PC-9 (cell line): ENCODE measurements around the gene GDPGP1.

ENCODE experiments used
- CTCF ChIP-seq: fragments of 200-600 bp; sonication (generic); conservative IDR thresholded peaks from 2 replicates; pipeline ENCODE4 v1.6.1; 2017; ENCODE audit warnings: mixed run types, antibody characterized with exemption, mild to moderate bottlenecking, moderate library complexity
- EZH2 ChIP-seq: fragments of 200-600 bp; sonication (generic); IDR thresholded peaks from 2 replicates; pipeline ENCODE4 v1.8.0; 2017; ENCODE audit warnings: antibody characterized with exemption, low read depth

DNA sequence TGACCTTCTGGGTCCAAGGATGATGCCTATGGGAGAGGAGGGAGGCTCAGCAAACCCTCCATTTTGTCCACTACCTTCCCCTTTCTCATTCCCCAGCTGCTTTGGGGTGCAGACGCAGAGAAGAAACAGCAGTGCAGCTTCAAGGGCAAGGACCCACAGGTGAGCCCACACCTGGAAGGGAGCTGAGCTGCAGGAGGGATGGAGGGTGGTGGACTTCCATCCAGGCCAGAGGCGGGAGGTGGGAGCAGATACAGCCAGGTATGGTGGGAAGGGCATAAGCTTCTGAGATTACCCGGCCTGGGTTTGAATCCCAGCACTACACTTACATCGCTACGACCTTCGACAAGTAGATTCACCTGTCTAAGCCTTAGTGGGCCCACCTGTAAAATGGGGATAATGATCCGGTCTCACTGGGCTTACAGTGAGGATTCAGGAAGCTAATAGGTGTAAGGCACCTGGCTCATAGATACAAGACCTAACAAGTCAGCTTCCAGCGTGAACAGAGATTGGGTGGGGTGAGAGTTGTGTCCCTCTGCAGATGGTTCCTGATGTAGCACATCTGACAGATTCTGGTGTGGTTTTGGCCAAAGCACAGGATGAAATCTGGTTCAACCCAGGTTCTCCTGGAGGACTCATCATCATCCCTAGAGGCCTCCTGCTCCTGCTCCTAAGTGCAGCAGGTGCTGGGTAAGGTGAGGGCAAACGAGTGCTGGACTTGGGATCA is 16.2 kb upstream of the GDPGP1 start:
- TF ChIP-seq CTCF (no peak), EZH2 (no peak)
